BJ (cell line): ENCODE measurements around the gene ELF4. TPM values are rescaled to one million over a fixed set of nuclear protein-coding genes. Genes with fewer than 3 reads are reported as not detected.
A peak's percentile ranks its signal among the peaks of the same experiment; 100 is the strongest.

Experiments
- CTCF ChIA-PET: fragments of 350-600 bp; formaldehyde crosslinking; extraction: SDS; loops from one replicate; lab custom pipeline; 2021; ENCODE audit warnings: antibody characterized with exemption, inconsistent platforms; lab: Yijun Ruan, JAX
- POLR2A ChIA-PET: fragments of 300-600 bp; sonication (Branson Sonifier 250); formaldehyde crosslinking; extraction: SDS; loops from one replicate; lab custom pipeline; 2021; ENCODE audit warnings: antibody characterized with exemption; lab: Charles Lee
- DNase-seq: peaks from one replicate; pipeline ENCODE4 v3.0.0-alpha.2; 2011; ENCODE audit warnings: low read depth
- H3K27me3 ChIP-seq: 2 replicates; pipeline ENCODE4 v1.6.0; 2011; ENCODE audit warnings: low read length; ENCODE audit not compliant: control insufficient read depth, insufficient read depth
- H3K36me3 ChIP-seq: 2 replicates; pipeline ENCODE4 v1.5.1; 2011; ENCODE audit warnings: low read length; ENCODE audit not compliant: control insufficient read depth, insufficient read depth
- H3K4me3 ChIP-seq: 2 replicates; pipeline ENCODE4 v1.5.1; 2011; ENCODE audit warnings: low read depth, mild to moderate bottlenecking, control low read depth, low read length
- polyA plus RNA-seq: library from polyadenylated mRNA; depleted of rRNA; stranded (reverse); fragments of >200 nt; gene quantifications from 2 replicates; pipeline ENCODE4 v1.2.3, GENCODE V29; 2011
- TF ChIP-seq, protein P1 (sequence below): IDR thresholded peaks from 2 replicates; pipeline ENCODE4 v1.5.1; 2011; ENCODE audit warnings: low read depth, mild to moderate bottlenecking, control low read depth, inconsistent platforms, low read length, moderate library complexity; ENCODE audit not compliant: insufficient read depth

ELF4 gene
- polyA plus RNA-seq, 1 experiment = 31.1 TPM

GRCh38 chrX:130028196-130028595 lies 82.1 kb downstream of the ELF4 start:
- TF ChIP-seq, protein P1, sequence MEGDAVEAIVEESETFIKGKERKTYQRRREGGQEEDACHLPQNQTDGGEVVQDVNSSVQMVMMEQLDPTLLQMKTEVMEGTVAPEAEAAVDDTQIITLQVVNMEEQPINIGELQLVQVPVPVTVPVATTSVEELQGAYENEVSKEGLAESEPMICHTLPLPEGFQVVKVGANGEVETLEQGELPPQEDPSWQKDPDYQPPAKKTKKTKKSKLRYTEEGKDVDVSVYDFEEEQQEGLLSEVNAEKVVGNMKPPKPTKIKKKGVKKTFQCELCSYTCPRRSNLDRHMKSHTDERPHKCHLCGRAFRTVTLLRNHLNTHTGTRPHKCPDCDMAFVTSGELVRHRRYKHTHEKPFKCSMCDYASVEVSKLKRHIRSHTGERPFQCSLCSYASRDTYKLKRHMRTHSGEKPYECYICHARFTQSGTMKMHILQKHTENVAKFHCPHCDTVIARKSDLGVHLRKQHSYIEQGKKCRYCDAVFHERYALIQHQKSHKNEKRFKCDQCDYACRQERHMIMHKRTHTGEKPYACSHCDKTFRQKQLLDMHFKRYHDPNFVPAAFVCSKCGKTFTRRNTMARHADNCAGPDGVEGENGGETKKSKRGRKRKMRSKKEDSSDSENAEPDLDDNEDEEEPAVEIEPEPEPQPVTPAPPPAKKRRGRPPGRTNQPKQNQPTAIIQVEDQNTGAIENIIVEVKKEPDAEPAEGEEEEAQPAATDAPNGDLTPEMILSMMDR = peak; percentile 73
- peaks cover 10% of the 10 kb centered on the region for H3K36me3 ChIP-seq
- no peak overlapping the region for H3K4me3 ChIP-seq
- peak; percentile 3 for DNase-seq
- H3K27me3 ChIP-seq = no peaks in the 10 kb centered on the region
- ChIA-PET CTCF (interaction anchor here (0.6 to 5.4 kb wide), 11 partner anchors 9 to 102 kb away, joined by 3 to 45 read pairs (median 4); no protein-coding TSS in a partner anchor), POLR2A (no interaction called here)

DNA sequence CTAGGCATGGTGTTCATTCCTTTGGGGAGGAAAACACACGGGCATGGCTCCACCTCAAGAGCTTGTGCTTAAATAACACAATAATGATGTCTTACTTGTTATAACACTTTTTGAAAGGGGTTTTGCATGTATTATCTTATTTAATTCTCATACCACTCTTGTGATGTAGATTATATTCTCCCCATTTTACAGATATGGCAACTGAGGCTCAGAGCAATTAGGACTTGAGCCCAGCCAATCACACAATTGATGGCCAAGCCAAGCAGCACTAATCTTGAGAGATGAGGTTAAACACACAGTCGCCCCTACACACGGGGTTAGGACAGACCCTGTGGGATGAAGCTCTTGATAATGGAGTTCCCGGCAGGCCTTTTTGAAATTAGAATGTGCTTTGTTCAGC lies 82.7 kb downstream of the ELF4 start:
- Histone ChIP-seq H3K4me3 (no peak overlapping the region), H3K36me3 (peaks cover 12% of the 10 kb centered on the region), H3K27me3 (no peaks in the 10 kb centered on the region)
- ChIA-PET CTCF (interaction anchor here (0.6 to 5.4 kb wide), 10 partner anchors 9 to 117 kb away, joined by 3 to 45 read pairs (median 4); no protein-coding TSS in a partner anchor), POLR2A (no interaction called here)
- TF ChIP-seq, protein P1 = no peak
- no peak for DNase-seq

DNA sequence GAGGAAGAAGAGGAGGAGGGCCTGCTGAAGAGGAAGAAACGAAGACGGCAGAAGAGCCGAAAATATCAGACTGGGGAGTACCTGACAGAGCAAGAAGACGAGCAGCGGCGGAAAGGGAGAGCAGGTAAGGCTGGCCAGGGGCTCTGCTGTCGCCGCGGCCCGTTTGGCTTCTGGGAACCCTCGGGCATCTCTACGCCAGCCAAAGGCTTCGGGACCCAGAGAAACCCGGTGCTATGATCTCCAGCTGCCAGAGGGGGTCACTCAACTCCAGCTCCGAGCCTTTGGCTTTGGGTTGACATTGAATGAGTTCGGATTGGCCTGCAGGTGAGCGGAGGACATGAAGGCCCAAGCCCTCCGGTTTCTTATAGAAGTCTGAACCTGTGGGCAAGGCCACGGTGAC lies 85.0 kb downstream of the ELF4 start:
- H3K27me3 ChIP-seq = no peaks in the 10 kb centered on the region
- no peak for DNase-seq
- H3K36me3 ChIP-seq = peaks cover 11% of the 10 kb centered on the region
- ChIA-PET CTCF (interaction anchor here (5.4 kb wide), 1 partner anchor 99 kb away, joined by 45 read pairs; no protein-coding TSS in a partner anchor), POLR2A (no interaction called here)
- no peak overlapping the region for H3K4me3 ChIP-seq
- TF ChIP-seq, protein P1 = no peak

DNA sequence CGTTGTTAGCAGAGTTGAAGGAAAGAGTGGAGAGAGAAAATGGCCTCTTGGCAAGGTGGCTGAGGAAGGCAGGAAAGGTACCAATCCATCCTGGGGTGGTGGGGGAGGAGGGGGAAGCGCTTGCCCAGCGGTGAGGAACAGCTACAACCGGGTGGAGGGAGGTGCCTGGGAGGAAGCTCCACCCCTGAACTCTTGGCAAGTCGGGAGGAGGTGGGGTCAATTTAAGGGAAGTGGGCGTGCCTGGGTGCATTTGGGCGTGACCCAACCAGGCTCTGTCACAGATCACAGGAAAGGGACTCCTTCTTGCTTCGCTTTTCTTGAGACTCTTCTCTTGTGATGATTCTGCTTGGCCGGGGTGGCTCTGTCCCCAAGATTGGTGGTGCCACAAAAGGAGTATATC lies 86.2 kb downstream of the ELF4 start:
- Histone ChIP-seq H3K27me3 (no peaks in the 10 kb centered on the region), H3K36me3 (peaks cover 10% of the 10 kb centered on the region), H3K4me3 (no peak overlapping the region)
- DNase-seq = peak; percentile 4
- TF ChIP-seq, protein P1 = no peak
- ChIA-PET POLR2A (no interaction called here), CTCF (interaction anchor here (1.7 kb wide), 1 partner anchor 99 kb away, joined by 3 read pairs; no protein-coding TSS in a partner anchor)

GRCh38 chrX:130020661-130021324 lies 89.5 kb downstream of the ELF4 start:
- Histone ChIP-seq H3K4me3 (no peak overlapping the region), H3K27me3 (no peaks in the 10 kb centered on the region), H3K36me3 (peaks cover 4% of the 10 kb centered on the region)
- DNase-seq = no peak
- TF ChIP-seq, protein P1 = no peak
- ChIA-PET POLR2A (no interaction called here), CTCF (no interaction called here)
